Glutamatergic neuron (in vitro differentiated cells): ENCODE measurements around the gene SLC35C1. TPM values are rescaled to one million over a fixed set of nuclear protein-coding genes. Genes with fewer than 3 reads are reported as not detected.

Source experiments
- DNase-seq: peaks from one replicate; pipeline ENCODE4 v3.0.0; 2022
- H3K27ac Mint-ChIP-seq: one replicate; pipeline ENCODE4 v1.8.0; 2020; ENCODE audit warnings: mild to moderate bottlenecking, mixed read lengths, inconsistent platforms; ENCODE audit not compliant: unreplicated experiment
- H3K27me3 Mint-ChIP-seq: one replicate; pipeline ENCODE4 v1.8.0; 2020; ENCODE audit warnings: mild to moderate bottlenecking, moderate library complexity, mixed read lengths, inconsistent platforms; ENCODE audit not compliant: unreplicated experiment
- H3K36me3 Mint-ChIP-seq: one replicate; pipeline ENCODE4 v1.8.0; 2020; ENCODE audit warnings: mild to moderate bottlenecking, mixed read lengths, inconsistent platforms; ENCODE audit not compliant: unreplicated experiment
- H3K4me1 Mint-ChIP-seq: one replicate; pipeline ENCODE4 v1.8.0; 2020; ENCODE audit warnings: mild to moderate bottlenecking, low read depth, mixed read lengths, inconsistent platforms; ENCODE audit not compliant: unreplicated experiment
- H3K4me3 Mint-ChIP-seq: one replicate; pipeline ENCODE4 v1.8.0; 2020; ENCODE audit warnings: mild to moderate bottlenecking, mixed read lengths, inconsistent platforms; ENCODE audit not compliant: unreplicated experiment
- H3K9me3 Mint-ChIP-seq: one replicate; pipeline ENCODE4 v1.8.0; 2020; ENCODE audit warnings: mild to moderate bottlenecking, moderate library complexity, mixed read lengths, inconsistent platforms; ENCODE audit not compliant: unreplicated experiment
- total RNA-seq: library from RNA; stranded (reverse); fragmentation: NEBNext Ultra II Directional; extraction: Animal tissue kit (Norgen Biotek cat#: 25700); gene quantifications from one replicate; pipeline ENCODE4 v1.2.1, GENCODE V29; 2021; ENCODE audit not compliant: unreplicated experiment
- TF ChIP-seq, protein P1 (sequence below): fragments of 200-600 bp; sonication (generic); IDR thresholded peaks from one replicate; pipeline ENCODE4 v1.5.0; 2021; ENCODE audit not compliant: partially characterized antibody, unreplicated experiment

Gene SLC35C1
- total RNA-seq, 1 donor from 2014 or later = 20.9 TPM

GRCh38 chr11:45779602-45780001 lies 25.3 kb upstream of the SLC35C1 start:
- H3K36me3 Mint-ChIP-seq = no peaks in the 10 kb centered on the region
- H3K27me3 Mint-ChIP-seq = no peaks in the 10 kb centered on the region
- H3K9me3 Mint-ChIP-seq = no peaks in the 10 kb centered on the region
- H3K4me3 Mint-ChIP-seq = no peak overlapping the region
- no peaks in the 10 kb centered on the region for H3K4me1 Mint-ChIP-seq
- no peak overlapping the region for H3K27ac Mint-ChIP-seq
- TF ChIP-seq, protein P1, sequence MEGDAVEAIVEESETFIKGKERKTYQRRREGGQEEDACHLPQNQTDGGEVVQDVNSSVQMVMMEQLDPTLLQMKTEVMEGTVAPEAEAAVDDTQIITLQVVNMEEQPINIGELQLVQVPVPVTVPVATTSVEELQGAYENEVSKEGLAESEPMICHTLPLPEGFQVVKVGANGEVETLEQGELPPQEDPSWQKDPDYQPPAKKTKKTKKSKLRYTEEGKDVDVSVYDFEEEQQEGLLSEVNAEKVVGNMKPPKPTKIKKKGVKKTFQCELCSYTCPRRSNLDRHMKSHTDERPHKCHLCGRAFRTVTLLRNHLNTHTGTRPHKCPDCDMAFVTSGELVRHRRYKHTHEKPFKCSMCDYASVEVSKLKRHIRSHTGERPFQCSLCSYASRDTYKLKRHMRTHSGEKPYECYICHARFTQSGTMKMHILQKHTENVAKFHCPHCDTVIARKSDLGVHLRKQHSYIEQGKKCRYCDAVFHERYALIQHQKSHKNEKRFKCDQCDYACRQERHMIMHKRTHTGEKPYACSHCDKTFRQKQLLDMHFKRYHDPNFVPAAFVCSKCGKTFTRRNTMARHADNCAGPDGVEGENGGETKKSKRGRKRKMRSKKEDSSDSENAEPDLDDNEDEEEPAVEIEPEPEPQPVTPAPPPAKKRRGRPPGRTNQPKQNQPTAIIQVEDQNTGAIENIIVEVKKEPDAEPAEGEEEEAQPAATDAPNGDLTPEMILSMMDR = no peak
- no peak for DNase-seq

- no peak for DNase-seq
- Mint-ChIP-seq H3K4me1 (no peaks in the 10 kb centered on the region), H3K9me3 (peaks cover 4% of the 10 kb centered on the region), H3K27ac (no peak overlapping the region), H3K27me3 (no peaks in the 10 kb centered on the region), H3K36me3 (peaks cover 8% of the 10 kb centered on the region), H3K4me3 (no peak overlapping the region)
- TF ChIP-seq, protein P1 = no peak
Observed at GRCh38 chr11:45786272-45786671, 18.7 kb upstream of the SLC35C1 start.

DNA sequence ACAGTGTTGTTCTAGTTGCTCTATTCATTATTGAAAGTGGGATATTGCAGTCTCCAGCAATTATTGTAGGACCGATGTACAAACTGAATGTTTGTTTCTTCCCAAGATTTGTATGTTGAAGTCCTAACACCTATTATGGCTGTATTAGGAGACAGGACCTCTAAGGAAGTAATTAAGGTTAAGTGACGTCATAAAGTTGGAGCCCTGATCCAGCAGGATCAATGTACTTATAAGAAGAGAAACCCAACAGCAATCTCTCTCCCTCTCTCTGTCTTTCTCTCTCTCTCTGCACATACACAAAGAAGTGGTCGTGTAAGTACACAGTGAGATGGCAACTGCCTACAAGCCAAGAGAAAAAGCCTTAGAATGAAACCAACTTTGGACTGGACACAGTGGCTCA lies 16.1 kb upstream of the SLC35C1 start:
- Mint-ChIP-seq H3K27ac (no peak overlapping the region), H3K9me3 (peaks cover 4% of the 10 kb centered on the region), H3K36me3 (peaks cover 8% of the 10 kb centered on the region), H3K27me3 (no peaks in the 10 kb centered on the region), H3K4me3 (no peak overlapping the region), H3K4me1 (no peaks in the 10 kb centered on the region)
- TF ChIP-seq, protein P1 = no peak
- DNase-seq = no peak

GRCh38 chr11:45791524-45791923 lies 13.4 kb upstream of the SLC35C1 start:
- Mint-ChIP-seq H3K9me3 (peaks cover 3% of the 10 kb centered on the region), H3K36me3 (peaks cover 5% of the 10 kb centered on the region), H3K27me3 (no peaks in the 10 kb centered on the region), H3K4me3 (no peak overlapping the region), H3K27ac (no peak overlapping the region), H3K4me1 (no peaks in the 10 kb centered on the region)
- no peak for DNase-seq
- TF ChIP-seq, protein P1 = no peak

DNA sequence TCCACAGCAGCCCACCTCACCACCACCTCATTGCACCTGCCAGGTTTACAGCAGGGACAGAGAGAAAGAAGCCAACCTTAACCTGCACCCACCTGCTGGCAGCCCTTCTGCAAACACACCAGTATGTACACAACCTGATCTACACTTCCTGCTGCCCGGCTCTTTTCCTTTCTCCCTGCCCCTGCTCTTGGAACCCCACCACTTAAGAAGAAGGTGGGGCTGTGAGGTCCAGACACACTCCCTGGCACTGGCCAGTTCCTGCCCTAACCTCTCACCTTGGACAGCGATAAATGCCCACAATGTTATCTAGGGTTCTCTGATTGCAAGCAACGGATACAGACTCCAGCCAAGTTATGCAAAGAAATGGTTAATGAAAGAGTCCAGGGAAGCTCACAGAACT lies 10.8 kb upstream of the SLC35C1 start:
- no peaks in the 10 kb centered on the region for H3K36me3 Mint-ChIP-seq
- H3K4me1 Mint-ChIP-seq = no peaks in the 10 kb centered on the region
- DNase-seq = no peak
- TF ChIP-seq, protein P1 = no peak
- no peak overlapping the region for H3K27ac Mint-ChIP-seq
- H3K4me3 Mint-ChIP-seq = no peak overlapping the region
- H3K9me3 Mint-ChIP-seq = peaks cover 3% of the 10 kb centered on the region
- no peaks in the 10 kb centered on the region for H3K27me3 Mint-ChIP-seq
